ENCODE data around the gene CDON.

The CDON gene

DNA sequence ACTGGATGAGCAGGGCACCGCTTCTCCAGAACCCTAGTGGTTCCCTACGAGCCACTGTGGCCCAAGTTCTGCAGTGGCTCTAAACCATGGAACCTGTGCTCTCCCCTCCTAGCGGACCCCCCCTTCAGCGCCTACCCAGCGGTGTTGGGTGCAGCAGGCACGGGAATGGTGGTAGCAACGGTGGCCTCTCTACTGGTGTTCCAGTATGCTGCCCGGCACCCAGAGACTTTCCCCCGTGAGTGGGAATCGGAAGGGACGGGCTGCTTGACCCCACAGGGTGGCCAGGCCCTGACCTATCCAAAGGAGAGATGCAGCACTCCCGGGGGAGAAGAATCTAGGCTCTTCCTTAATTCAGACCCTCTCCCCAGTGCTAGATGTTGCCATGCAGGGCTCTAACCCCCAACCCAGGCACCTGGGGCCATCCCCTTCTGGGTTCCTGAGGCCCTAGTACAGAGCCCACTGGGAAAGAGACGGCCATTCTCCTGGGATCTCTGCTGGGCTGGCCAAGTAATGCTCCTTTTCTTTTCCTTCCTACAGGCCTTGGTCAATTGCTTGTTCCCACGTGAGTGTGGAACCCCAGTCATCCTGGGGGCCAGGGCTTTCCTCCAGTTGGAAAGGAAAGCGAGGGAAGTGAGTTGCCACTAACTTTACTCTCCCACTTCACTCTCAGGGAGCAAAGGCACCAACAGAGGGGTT lies 107.6 kb downstream of the CDON start:
- Histone ChIP-seq H3K79me2 (ENCODE audit: insufficient read depth, low read depth) (no peaks in the 10 kb centered on the region), H3K27ac (no peak overlapping the region), H2AFZ (ENCODE audit: low read depth) (no peak overlapping the region), H3K36me3 (ENCODE audit: insufficient read depth) (no peaks in the 10 kb centered on the region), H3K9ac (no peak overlapping the region), H3K4me3 (IDR thresholded peaks at IDR 0.05; ENCODE audit: insufficient read depth, low read depth, low read length) (no peak overlapping the region), H3K4me2 (no peak overlapping the region), H4K20me1 (ENCODE audit: insufficient read depth) (no peaks in the 10 kb centered on the region), H3K27me3 (ENCODE audit: insufficient read depth, low read depth) (no peaks in the 10 kb centered on the region), H3K4me1 (ENCODE audit: low read depth, poor library complexity, severe bottlenecking) (no peaks in the 10 kb centered on the region)
- TF ChIP-seq, protein P1, sequence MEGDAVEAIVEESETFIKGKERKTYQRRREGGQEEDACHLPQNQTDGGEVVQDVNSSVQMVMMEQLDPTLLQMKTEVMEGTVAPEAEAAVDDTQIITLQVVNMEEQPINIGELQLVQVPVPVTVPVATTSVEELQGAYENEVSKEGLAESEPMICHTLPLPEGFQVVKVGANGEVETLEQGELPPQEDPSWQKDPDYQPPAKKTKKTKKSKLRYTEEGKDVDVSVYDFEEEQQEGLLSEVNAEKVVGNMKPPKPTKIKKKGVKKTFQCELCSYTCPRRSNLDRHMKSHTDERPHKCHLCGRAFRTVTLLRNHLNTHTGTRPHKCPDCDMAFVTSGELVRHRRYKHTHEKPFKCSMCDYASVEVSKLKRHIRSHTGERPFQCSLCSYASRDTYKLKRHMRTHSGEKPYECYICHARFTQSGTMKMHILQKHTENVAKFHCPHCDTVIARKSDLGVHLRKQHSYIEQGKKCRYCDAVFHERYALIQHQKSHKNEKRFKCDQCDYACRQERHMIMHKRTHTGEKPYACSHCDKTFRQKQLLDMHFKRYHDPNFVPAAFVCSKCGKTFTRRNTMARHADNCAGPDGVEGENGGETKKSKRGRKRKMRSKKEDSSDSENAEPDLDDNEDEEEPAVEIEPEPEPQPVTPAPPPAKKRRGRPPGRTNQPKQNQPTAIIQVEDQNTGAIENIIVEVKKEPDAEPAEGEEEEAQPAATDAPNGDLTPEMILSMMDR (conservative IDR thresholded peaks at IDR 0.05; ENCODE audit: low read depth, low read length) = no peak

DNA sequence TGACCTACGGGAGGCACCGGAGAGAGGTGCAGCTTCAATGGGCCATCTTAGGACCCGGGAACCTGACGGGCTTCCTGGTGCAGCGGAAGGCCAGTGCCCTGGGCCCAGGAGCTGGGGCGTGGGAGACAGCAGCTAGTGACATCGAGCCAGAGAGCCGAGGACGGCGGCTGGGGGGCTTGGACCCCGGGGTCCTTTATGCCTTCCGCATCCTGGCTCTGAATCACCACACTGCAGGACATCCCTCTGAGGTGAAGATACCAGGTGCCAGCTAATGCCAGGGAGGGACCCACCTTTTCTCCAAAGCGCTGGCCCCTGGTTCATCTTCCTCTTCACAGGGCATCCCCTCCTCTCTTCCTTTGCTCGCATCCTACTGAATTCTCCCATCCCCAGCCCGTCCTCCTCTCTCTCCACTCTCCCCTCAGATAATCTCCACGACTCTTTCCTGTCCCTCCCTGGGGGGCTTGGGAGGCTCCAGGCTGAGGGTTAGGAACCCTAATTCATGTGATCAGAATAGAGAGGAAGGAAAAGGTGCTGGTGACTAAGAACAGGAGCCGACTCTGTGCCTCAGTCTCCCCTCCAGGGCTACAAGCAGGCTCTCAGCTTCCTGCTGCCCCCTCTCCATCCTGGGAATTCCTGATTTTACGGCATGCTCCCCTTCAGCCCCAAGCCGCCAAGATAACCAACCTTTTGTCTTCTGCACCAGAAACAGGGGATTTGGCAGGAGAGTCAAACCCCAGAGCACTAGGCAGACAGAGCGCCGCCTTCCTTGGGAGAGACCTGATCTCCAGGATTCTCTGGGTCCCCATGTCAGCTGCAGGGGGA lies 108.3 kb downstream of the CDON start:
- no peak overlapping the region for H2AFZ ChIP-seq (ENCODE audit: low read depth)
- no peak overlapping the region for H3K4me3 ChIP-seq (IDR thresholded peaks at IDR 0.05; ENCODE audit: insufficient read depth, low read depth, low read length)
- no peaks in the 10 kb centered on the region for H3K36me3 ChIP-seq (ENCODE audit: insufficient read depth)
- H3K79me2 ChIP-seq (ENCODE audit: insufficient read depth, low read depth) = no peaks in the 10 kb centered on the region
- no peak overlapping the region for H3K27ac ChIP-seq
- TF ChIP-seq, protein P1 (conservative IDR thresholded peaks at IDR 0.05; ENCODE audit: low read depth, low read length) = no peak
- H3K4me2 ChIP-seq = no peak overlapping the region
- no peaks in the 10 kb centered on the region for H3K4me1 ChIP-seq (ENCODE audit: low read depth, poor library complexity, severe bottlenecking)
- no peaks in the 10 kb centered on the region for H3K27me3 ChIP-seq (ENCODE audit: insufficient read depth, low read depth)
- no peaks in the 10 kb centered on the region for H4K20me1 ChIP-seq (ENCODE audit: insufficient read depth)
- H3K9ac ChIP-seq = no peak overlapping the region

DNA sequence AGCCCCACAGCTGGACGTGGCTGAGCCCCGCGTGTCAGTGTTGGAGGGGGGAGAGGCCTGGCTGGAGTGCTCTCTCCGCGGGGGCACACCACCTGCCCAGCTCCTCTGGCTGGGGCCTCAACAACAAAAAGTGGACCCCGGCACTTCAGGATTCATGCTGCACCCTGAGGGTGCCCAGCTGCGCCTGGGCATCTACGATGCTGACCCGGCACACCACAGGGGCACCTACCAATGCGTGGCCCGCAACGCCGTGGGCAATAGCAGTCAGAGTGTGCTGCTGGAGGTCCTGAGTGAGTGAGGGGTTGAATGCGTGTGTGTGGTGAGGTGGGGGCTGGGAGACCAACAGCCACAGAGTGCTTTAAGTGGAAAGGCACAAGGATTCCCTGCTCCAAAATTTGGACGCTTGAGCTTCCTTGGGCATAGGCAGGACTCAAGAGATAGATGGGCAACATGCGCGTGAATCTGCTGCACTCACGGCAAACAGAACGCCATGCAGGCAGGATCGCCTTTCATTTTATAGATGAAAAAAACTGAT lies 109.2 kb downstream of the CDON start:
- no peak overlapping the region for H3K4me2 ChIP-seq
- no peaks in the 10 kb centered on the region for H3K79me2 ChIP-seq (ENCODE audit: insufficient read depth, low read depth)
- no peaks in the 10 kb centered on the region for H4K20me1 ChIP-seq (ENCODE audit: insufficient read depth)
- H3K4me1 ChIP-seq (ENCODE audit: low read depth, poor library complexity, severe bottlenecking) = no peaks in the 10 kb centered on the region
- H3K27me3 ChIP-seq (ENCODE audit: insufficient read depth, low read depth) = no peaks in the 10 kb centered on the region
- H3K9ac ChIP-seq = no peak overlapping the region
- H3K4me3 ChIP-seq (IDR thresholded peaks at IDR 0.05; ENCODE audit: insufficient read depth, low read depth, low read length) = no peak overlapping the region
- no peak overlapping the region for H2AFZ ChIP-seq (ENCODE audit: low read depth)
- TF ChIP-seq, protein P1 (conservative IDR thresholded peaks at IDR 0.05; ENCODE audit: low read depth, low read length) = no peak
- no peaks in the 10 kb centered on the region for H3K36me3 ChIP-seq (ENCODE audit: insufficient read depth)
- no peak overlapping the region for H3K27ac ChIP-seq

DNA sequence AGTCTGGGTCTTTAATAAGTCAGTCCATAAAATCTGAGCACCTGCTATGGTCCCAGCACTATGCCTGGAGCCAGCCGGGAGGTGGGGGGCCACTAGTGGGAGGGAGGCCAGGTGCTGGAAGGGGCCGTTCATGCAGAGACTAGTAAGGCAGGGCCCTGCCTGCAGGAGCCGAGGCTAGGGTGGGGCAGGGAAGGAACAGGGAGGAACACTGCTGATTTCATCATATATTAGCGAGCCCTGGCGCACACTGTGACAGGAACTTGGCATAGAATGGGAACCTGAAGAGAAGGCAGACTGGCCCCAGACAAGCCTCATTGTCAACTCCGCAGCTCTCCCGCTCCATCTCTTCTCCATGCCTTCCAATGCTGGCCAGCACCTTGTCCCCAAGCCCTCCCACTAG lies 109.7 kb downstream of the CDON start:
- Histone ChIP-seq H2AFZ (ENCODE audit: low read depth) (no peak overlapping the region), H4K20me1 (ENCODE audit: insufficient read depth) (no peaks in the 10 kb centered on the region), H3K4me1 (ENCODE audit: low read depth, poor library complexity, severe bottlenecking) (no peaks in the 10 kb centered on the region), H3K36me3 (ENCODE audit: insufficient read depth) (no peaks in the 10 kb centered on the region), H3K27ac (no peak overlapping the region), H3K4me2 (no peak overlapping the region), H3K4me3 (IDR thresholded peaks at IDR 0.05; ENCODE audit: insufficient read depth, low read depth, low read length) (no peak overlapping the region), H3K9ac (no peak overlapping the region), H3K79me2 (ENCODE audit: insufficient read depth, low read depth) (no peaks in the 10 kb centered on the region), H3K27me3 (ENCODE audit: insufficient read depth, low read depth) (no peaks in the 10 kb centered on the region)
- TF ChIP-seq, protein P1 (conservative IDR thresholded peaks at IDR 0.05; ENCODE audit: low read depth, low read length) = no peak
